ENCODE results near the gene ATP10A.

The ATP10A gene

DNA sequence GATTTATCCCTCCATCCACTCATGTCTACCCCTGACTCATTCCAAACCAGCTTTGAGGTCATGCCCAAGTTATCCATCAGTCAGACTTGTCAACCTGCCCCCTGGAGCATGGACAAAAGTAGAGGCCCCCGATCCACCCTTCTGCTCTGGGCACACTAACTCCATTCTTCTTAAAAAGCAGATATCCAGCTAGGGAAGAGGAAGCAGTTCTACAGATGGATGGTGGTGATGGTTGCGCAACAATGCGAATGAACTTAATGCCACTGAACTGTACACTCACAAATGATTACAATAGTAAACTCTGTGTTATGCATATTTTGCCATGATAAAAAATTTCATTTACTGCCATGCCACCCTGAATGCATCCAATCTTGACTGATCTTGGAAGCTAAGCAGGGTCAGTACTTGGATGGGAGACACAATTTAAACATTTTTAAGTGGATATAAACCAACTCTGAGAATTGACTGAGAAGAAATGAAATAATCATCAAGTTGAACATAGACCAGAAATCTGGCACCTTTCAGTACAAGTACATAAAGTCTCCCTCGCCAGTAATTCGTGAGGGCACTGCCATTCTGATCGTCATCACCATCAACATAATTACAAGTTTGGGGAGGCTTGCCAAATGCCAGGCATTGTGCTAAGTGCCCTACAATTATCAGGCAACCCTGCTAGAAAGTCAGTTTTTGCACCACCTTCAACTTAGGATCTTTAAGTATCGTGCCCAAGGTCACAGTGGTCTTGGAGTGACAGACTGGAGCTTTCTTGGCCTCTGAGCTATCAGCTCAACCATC, 124.8 kb downstream of the ATP10A start:
- in situ Hi-C loops (cut with HindIII; ENCODE audit: low pct_ligation_motif_present, low sequenced_read_pairs), result no loop called here
- Histone ChIP-seq H3K27ac (no peak overlapping the region), H3K27me3 (replicated peaks) (no peaks in the 10 kb centered on the region), H3K36me3 (replicated peaks) (no peaks in the 10 kb centered on the region), H3K4me3 (ENCODE audit: low read depth, low read length) (no peak overlapping the region)
- no peak for TF ChIP-seq CTCF (IDR thresholded peaks at IDR 0.05; ENCODE audit: low read depth, low read length, missing control alignments)
- no peak for DNase-seq

DNA sequence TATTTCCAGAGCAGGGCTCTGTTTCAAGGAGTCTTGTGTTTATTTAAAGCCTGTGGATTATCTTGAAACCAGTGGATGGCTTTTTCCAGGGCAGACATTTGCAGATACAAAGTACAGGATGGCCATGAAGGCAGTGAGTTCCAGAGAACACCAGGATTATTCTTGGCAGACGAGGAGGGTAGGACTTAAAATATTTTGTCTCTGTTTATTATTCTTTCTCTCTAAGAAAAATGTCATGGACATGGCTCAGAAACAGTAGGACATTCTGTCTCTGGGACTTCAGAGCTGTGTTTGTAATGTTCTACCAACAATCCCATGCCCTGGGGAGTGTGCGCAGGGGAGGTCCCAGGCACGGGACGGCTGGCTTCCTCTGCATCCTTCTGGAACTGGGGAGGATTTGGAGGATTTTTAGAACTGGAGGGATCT, 125.9 kb downstream of the ATP10A start:
- no peaks in the 10 kb centered on the region for H3K27me3 ChIP-seq (replicated peaks)
- H3K4me3 ChIP-seq (ENCODE audit: low read depth, low read length), result no peak overlapping the region
- TF ChIP-seq CTCF (IDR thresholded peaks at IDR 0.05; ENCODE audit: low read depth, low read length, missing control alignments), result no peak
- in situ Hi-C loops (cut with HindIII; ENCODE audit: low pct_ligation_motif_present, low sequenced_read_pairs), result no loop called here
- H3K27ac ChIP-seq, result no peak overlapping the region
- no peaks in the 10 kb centered on the region for H3K36me3 ChIP-seq (replicated peaks)
- DNase-seq, result no peak

DNA sequence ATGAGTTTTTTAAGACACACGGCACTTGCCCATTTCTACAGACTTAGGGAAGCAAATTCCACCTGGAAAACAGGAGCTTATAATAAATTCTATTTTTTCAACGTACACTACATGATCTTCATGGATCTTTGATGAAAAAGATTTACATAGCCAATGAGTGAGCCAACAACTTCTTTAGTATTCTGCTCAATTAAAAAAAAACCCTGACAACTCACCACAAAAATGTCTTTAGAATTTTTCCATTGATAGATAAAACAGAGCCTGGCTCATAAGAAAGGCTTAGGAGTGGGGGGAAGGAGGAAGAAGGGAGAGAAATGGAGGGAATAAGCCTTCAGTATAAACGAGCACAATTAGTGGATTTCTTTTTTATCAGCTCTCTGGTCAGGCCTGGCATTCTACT, 126.7 kb downstream of the ATP10A start:
- in situ Hi-C loops (cut with HindIII; ENCODE audit: low pct_ligation_motif_present, low sequenced_read_pairs), result no loop called here

GRCh38 chr15:25735550-25736384, 127.4 kb downstream of the ATP10A start:
- DNase-seq, result no peak
- Histone ChIP-seq H3K27me3 (replicated peaks) (no peaks in the 10 kb centered on the region), H3K4me3 (ENCODE audit: low read depth, low read length) (no peak overlapping the region), H3K27ac (no peak overlapping the region), H3K36me3 (replicated peaks) (no peaks in the 10 kb centered on the region)
- TF ChIP-seq CTCF (IDR thresholded peaks at IDR 0.05; ENCODE audit: low read depth, low read length, missing control alignments), result no peak
- in situ Hi-C loops (cut with HindIII; ENCODE audit: low pct_ligation_motif_present, low sequenced_read_pairs), result no loop called here

More for the DNA sequence above, 126.7 kb downstream of the ATP10A start:
- Histone ChIP-seq H3K27ac (no peak overlapping the region), H3K27me3 (replicated peaks) (no peaks in the 10 kb centered on the region), H3K4me3 (ENCODE audit: low read depth, low read length) (no peak overlapping the region), H3K36me3 (replicated peaks) (no peaks in the 10 kb centered on the region)
- TF ChIP-seq CTCF (IDR thresholded peaks at IDR 0.05; ENCODE audit: low read depth, low read length, missing control alignments), result no peak
- no peak for DNase-seq

DNA sequence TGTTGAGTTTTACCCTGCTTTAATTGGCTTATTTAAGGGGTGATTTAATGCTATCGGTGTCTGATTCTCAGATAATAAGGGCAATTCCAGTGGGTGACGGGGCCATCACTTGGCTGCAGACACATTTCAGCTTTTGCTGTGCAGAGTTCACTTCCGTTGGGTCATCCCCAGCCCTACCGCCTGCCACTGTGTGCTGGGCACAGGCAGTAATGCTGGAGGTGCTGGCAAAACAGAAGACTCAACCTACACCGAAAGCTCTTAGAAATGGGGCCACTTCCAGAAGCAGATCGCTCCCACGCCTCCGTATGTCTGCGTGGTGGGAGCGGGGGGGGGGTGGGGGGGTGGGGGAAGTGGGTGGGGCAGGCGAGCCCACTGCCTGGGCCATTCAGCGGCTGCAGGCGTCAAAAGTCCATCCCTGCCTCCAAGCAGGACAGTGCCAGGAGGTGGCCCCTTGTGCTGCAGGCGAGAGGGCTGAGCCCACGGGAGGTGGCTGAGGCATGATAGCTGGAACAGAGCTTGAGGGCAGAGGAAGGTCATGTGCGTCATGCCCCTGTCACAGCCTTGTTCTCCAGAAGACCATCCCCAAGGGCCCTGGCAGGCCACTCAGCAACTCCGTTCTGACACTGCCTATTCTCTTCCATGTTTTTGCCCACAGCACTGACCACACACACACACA, 128.3 kb downstream of the ATP10A start:
- H3K4me3 ChIP-seq (ENCODE audit: low read depth, low read length), result no peak overlapping the region
- TF ChIP-seq CTCF (IDR thresholded peaks at IDR 0.05; ENCODE audit: low read depth, low read length, missing control alignments), result no peak
- H3K36me3 ChIP-seq (replicated peaks), result no peaks in the 10 kb centered on the region
- H3K27me3 ChIP-seq (replicated peaks), result no peaks in the 10 kb centered on the region
- H3K27ac ChIP-seq, result no peak overlapping the region
- DNase-seq, result peak; percentile 9
- in situ Hi-C loops (cut with HindIII; ENCODE audit: low pct_ligation_motif_present, low sequenced_read_pairs), result no loop called here

All from brain microvascular endothelial cell (primary cell).